ENCODE results near the gene CNIH2. TPM values are rescaled to one million over a fixed set of nuclear protein-coding genes. Genes with fewer than 3 reads are reported as not detected.
"Not testable (repeated sequence)": the region's sequence is repeated elsewhere in the genome, so short reads cannot be mapped to it uniquely, and the experiment has no call there.

CNIH2 gene
- total RNA-seq, 4 donors from 2014 or later, result not detected

- ATAC-seq (ENCODE audit: low FRiP score), result no peak
- no peak for DNase-seq (ENCODE audit: low spot score)
Observed at GRCh38 chr11:66315921-66316811, 38.2 kb downstream of the CNIH2 start.

GRCh38 chr11:66316849-66317251, 38.9 kb downstream of the CNIH2 start, which contains the start of gene CD248:
TSS of gene CD248 (minus strand) at chr11:66317044. CDS start at chr11:66317027, 17 bp downstream.
- ATAC-seq (ENCODE audit: low FRiP score) (no peak), DNase-seq (ENCODE audit: low spot score) (no peak)
- TF ChIP-seq CTCF (IDR thresholded peaks at IDR 0.05), result no peak

More at GRCh38 chr11:66315921-66316811, 38.2 kb downstream of the CNIH2 start:
- no peak for TF ChIP-seq CTCF (IDR thresholded peaks at IDR 0.05)

- ATAC-seq (ENCODE audit: low FRiP score) (no peak), DNase-seq (ENCODE audit: low spot score) (no peak)
- no peak for TF ChIP-seq CTCF (IDR thresholded peaks at IDR 0.05)
Observed at GRCh38 chr11:66317322-66317722, 39.3 kb downstream of the CNIH2 start.

GRCh38 chr11:66317723-66318599, 40.0 kb downstream of the CNIH2 start:
- no peak for DNase-seq (ENCODE audit: low spot score)
- no peak for TF ChIP-seq CTCF (IDR thresholded peaks at IDR 0.05)
- peak; percentile 47 for ATAC-seq (ENCODE audit: low FRiP score)

- no peak for DNase-seq (ENCODE audit: low spot score)
- peak; percentile 12 for ATAC-seq (ENCODE audit: low FRiP score)
- TF ChIP-seq CTCF (IDR thresholded peaks at IDR 0.05), result no peak
Observed at GRCh38 chr11:66318600-66318970, 40.6 kb downstream of the CNIH2 start.

- DNase-seq (ENCODE audit: low spot score), result not testable (repeated sequence)
Observed at GRCh38 chr11:66320289-66320688, 42.3 kb downstream of the CNIH2 start.

GRCh38 chr11:66320748-66321147, 42.8 kb downstream of the CNIH2 start:
- not testable (repeated sequence) for ATAC-seq (ENCODE audit: low FRiP score); DNase-seq (ENCODE audit: low spot score)

More at GRCh38 chr11:66320289-66320688, 42.3 kb downstream of the CNIH2 start:
- ATAC-seq (ENCODE audit: low FRiP score), result not testable (repeated sequence)

Data from omental fat pad (tissue), 4 donors.